HCT116 (cell line): ENCODE results near the gene SHISA6. TPM values are rescaled to one million over a fixed set of nuclear protein-coding genes. Genes with fewer than 3 reads are reported as not detected.

ENCODE experiments used
- ATAC-seq: fragments of 200-7000 bp; cut with Tn5 transposase; 2 replicates; pipeline ENCODE4 v1.9.1; 2020; ENCODE audit warnings: mild to moderate bottlenecking, moderate library complexity
- BruUV-seq: library from RNA; stranded (reverse); fragments of 400-500 nt; replicated peaks from 2 replicates; lab custom pipeline; 2021; lab: Mats Ljungman, UMichigan
- CTCF ChIA-PET: fragments of 300-600 bp; sonication (Branson Sonifier 250); formaldehyde crosslinking; loops from one replicate; lab custom pipeline; 2021; ENCODE audit warnings: antibody characterized with exemption; lab: Charles Lee
- POLR2A ChIA-PET: fragments of 300-600, 350-600 bp; sonication (Branson Sonifier 250); formaldehyde crosslinking; loops from one replicate; lab custom pipeline; 2021; ENCODE audit warnings: antibody characterized with exemption; lab: Charles Lee
- RAD21 ChIA-PET, 2 experiments: fragments of 300-600 bp; sonication (Branson Sonifier 250); formaldehyde crosslinking; loops; one replicate each; lab custom pipeline; 2023; ENCODE audit warnings: low total read pairs in 2 of 2; ENCODE audit not compliant: uncharacterized antibody in 2 of 2, unreplicated experiment in 2 of 2, low non-redundant PET in 1 of 2; lab: Charles Lee
- DNase-seq: peaks from one replicate; pipeline ENCODE4 v3.0.0-alpha.2; 2010; ENCODE audit warnings: low read depth, low spot score
- H2AFZ ChIP-seq: fragments of 200-600 bp; shearing (Covaris generic), sonication (generic); 2 replicates; pipeline ENCODE4 v1.6.1; 2017; ENCODE audit warnings: low read depth, mixed run types, mixed read lengths, antibody characterized with exemption, low read length; ENCODE audit not compliant: poor library complexity, severe bottlenecking
- H3K27ac ChIP-seq: 2 replicates; pipeline ENCODE4 v1.5.1; 2012; ENCODE audit warnings: low read depth, low read length
- H3K27me3 ChIP-seq: fragments of 200-600 bp; sonication (generic); 2 replicates; pipeline ENCODE4 v1.6.1; 2016; ENCODE audit warnings: mixed run types, low read length, mixed read lengths; ENCODE audit not compliant: insufficient read depth
- H3K36me3 ChIP-seq, 2 experiments: fragments of 200-500 bp in 1 of 2; fragments of 200-600 bp in 1 of 2; sonication (Bioruptor generic) in 1 of 2; sonication (generic) in 1 of 2; 2 replicates each; pipeline versions ENCODE4 v1.5.1 to v1.6.1; 2014 to 2016; ENCODE audit warnings: low read length in 2 of 2, inconsistent platforms in 1 of 2, mixed read lengths in 1 of 2, mixed run types in 1 of 2; ENCODE audit not compliant: insufficient read depth in 2 of 2, control insufficient read depth in 1 of 2
- H3K4me1 ChIP-seq, 2 experiments: fragments of 200-600 bp in 1 of 2; sonication (generic) in 1 of 2; 2 replicates each; pipeline versions ENCODE4 v1.5.1 to v1.6.1; 2012 to 2017; ENCODE audit warnings: low read length in 2 of 2, inconsistent platforms in 1 of 2, mild to moderate bottlenecking in 1 of 2, mixed read lengths in 1 of 2, mixed run types in 1 of 2, moderate library complexity in 1 of 2; ENCODE audit not compliant: insufficient read depth in 2 of 2, control insufficient read depth in 1 of 2
- H3K4me2 ChIP-seq: fragments of 200-600 bp; sonication (generic); 2 replicates; pipeline ENCODE4 v1.6.1; 2017; ENCODE audit warnings: mixed run types, low read length, mixed read lengths
- H3K4me3 ChIP-seq, 2 experiments: fragments of 200-600 bp in 1 of 2; sonication (generic) in 1 of 2; replicated peaks in 1 of 2; 2 replicates each; pipeline ENCODE4 v1.5.1; 2011 to 2016; ENCODE audit warnings: low read length in 2 of 2, control low read depth in 1 of 2, low read depth in 1 of 2, mild to moderate bottlenecking in 1 of 2, mixed read lengths in 1 of 2, mixed run types in 1 of 2
- H3K79me2 ChIP-seq: fragments of 200-600 bp; sonication (generic); 2 replicates; pipeline ENCODE4 v1.6.1; 2017; ENCODE audit warnings: mild to moderate bottlenecking, mixed run types, low read length, moderate library complexity, mixed read lengths; ENCODE audit not compliant: insufficient read depth
- H3K9ac ChIP-seq: fragments of 200-600 bp; sonication (generic); 2 replicates; pipeline ENCODE4 v1.6.1; 2016; ENCODE audit warnings: low read length, mixed read lengths
- H3K9me2 ChIP-seq: fragments of 200-600 bp; sonication (generic), shearing (Covaris generic); 2 replicates; pipeline ENCODE4 v1.6.1; 2017; ENCODE audit warnings: mixed run types, mild to moderate bottlenecking, moderate library complexity; ENCODE audit not compliant: insufficient read depth
- H3K9me3 ChIP-seq, 2 experiments: fragments of 200-500 bp in 1 of 2; fragments of 200-600 bp in 1 of 2; sonication (Bioruptor generic) in 1 of 2; sonication (generic) in 1 of 2; 2 replicates each; pipeline ENCODE4 v1.6.1; 2014 to 2017; ENCODE audit warnings: low read length in 2 of 2, mixed read lengths in 2 of 2, inconsistent platforms in 1 of 2, low read depth in 1 of 2, mild to moderate bottlenecking in 1 of 2, mixed run types in 1 of 2, moderate library complexity in 1 of 2; ENCODE audit not compliant: control insufficient read depth in 1 of 2, insufficient read depth in 1 of 2
- H4K20me1 ChIP-seq: fragments of 200-600 bp; sonication (generic), shearing (Covaris generic); 2 replicates; pipeline ENCODE4 v1.6.1; 2017; ENCODE audit warnings: mixed run types, mild to moderate bottlenecking, moderate library complexity; ENCODE audit not compliant: insufficient read depth
- CBX3 ChIP-seq: IDR thresholded peaks from 2 replicates; pipeline ENCODE4 v1.6.1; 2012; ENCODE audit warnings: low read depth
- EGR1 ChIP-seq: IDR thresholded peaks from 2 replicates; pipeline ENCODE4 v1.6.1; 2012; ENCODE audit warnings: low read depth
- ELF1 ChIP-seq: IDR thresholded peaks from 2 replicates; pipeline ENCODE4 v1.6.1; 2012; ENCODE audit warnings: low read depth, borderline replicate concordance
- EZH2phosphoT487 ChIP-seq: fragments of 200-600 bp; IDR thresholded peaks from 2 replicates; pipeline ENCODE4 v1.6.1; 2018; ENCODE audit warnings: antibody characterized with exemption, borderline replicate concordance
- FOSL1 ChIP-seq: IDR thresholded peaks from 2 replicates; pipeline ENCODE4 v1.6.1; 2012; ENCODE audit warnings: low read depth
- JUND ChIP-seq: IDR thresholded peaks from 2 replicates; pipeline ENCODE4 v1.6.1; 2012
- MAX ChIP-seq: IDR thresholded peaks from 2 replicates; pipeline ENCODE4 v1.6.1; 2012
- POLR2A ChIP-seq: IDR thresholded peaks from 2 replicates; pipeline ENCODE4 v1.7.0; 2011; ENCODE audit warnings: borderline replicate concordance; ENCODE audit not compliant: insufficient read depth, insufficient read length; ENCODE audit errors: extremely low read depth
- RAD21 ChIP-seq: IDR thresholded peaks from 2 replicates; pipeline ENCODE4 v1.6.1; 2012; ENCODE audit warnings: low read depth, mild to moderate bottlenecking
- REST ChIP-seq: IDR thresholded peaks from 2 replicates; pipeline ENCODE4 v1.6.1; 2012; ENCODE audit warnings: low read depth
- SIN3A ChIP-seq: IDR thresholded peaks from 2 replicates; pipeline ENCODE4 v1.6.1; 2012; ENCODE audit warnings: low read depth
- SRF ChIP-seq: IDR thresholded peaks from 2 replicates; pipeline ENCODE4 v1.6.1; 2012; ENCODE audit warnings: low read depth
- YY1 ChIP-seq: IDR thresholded peaks from 2 replicates; pipeline ENCODE4 v1.6.1; 2011; ENCODE audit warnings: low read length, low read depth, moderate library complexity, mild to moderate bottlenecking; ENCODE audit not compliant: insufficient replicate concordance; ENCODE audit errors: extremely low read depth
- ZFX ChIP-seq: fragments of 450-650 bp; IDR thresholded peaks from 2 replicates; pipeline ENCODE4 v1.6.1; 2017
- ZNF274 ChIP-seq: fragments of 200-500 bp; sonication (Bioruptor generic); IDR thresholded peaks from 2 replicates; pipeline ENCODE4 v1.6.1; 2014; ENCODE audit warnings: mild to moderate bottlenecking, low read depth, low read length, inconsistent platforms
- intact Hi-C: fragments of 100-400 bp; cut with micrococcal nuclease; formaldehyde crosslinking; loops from 2 replicates; pipeline ENCODE4 v1.10.0; 2022
- total RNA-seq: library from RNA; stranded (reverse); gene quantifications from one replicate; pipeline ENCODE4 v1.2.1, GENCODE V29; 2021; ENCODE audit not compliant: unreplicated experiment
- TF ChIP-seq, protein P1 (sequence below), 3 experiments: fragments of 200-600 bp in 1 of 3; sonication (generic) in 1 of 3; IDR thresholded peaks in 2 of 3; conservative IDR thresholded peaks in 1 of 3; 2 replicates each; pipeline ENCODE4 v1.5.1; 2012 to 2017; ENCODE audit warnings: low read depth in 2 of 3, low read length in 2 of 3, antibody characterized with exemption in 1 of 3, borderline replicate concordance in 1 of 3, control low read depth in 1 of 3, mild to moderate bottlenecking in 1 of 3, mixed read lengths in 1 of 3, mixed run types in 1 of 3, moderate library complexity in 1 of 3; ENCODE audit not compliant: insufficient read depth in 1 of 3
- TF ChIP-seq, protein P2 (sequence below): IDR thresholded peaks from 2 replicates; pipeline ENCODE4 v1.6.1; 2012

The SHISA6 gene
- total RNA-seq, 1 experiment from 2014 or later: not detected

DNA sequence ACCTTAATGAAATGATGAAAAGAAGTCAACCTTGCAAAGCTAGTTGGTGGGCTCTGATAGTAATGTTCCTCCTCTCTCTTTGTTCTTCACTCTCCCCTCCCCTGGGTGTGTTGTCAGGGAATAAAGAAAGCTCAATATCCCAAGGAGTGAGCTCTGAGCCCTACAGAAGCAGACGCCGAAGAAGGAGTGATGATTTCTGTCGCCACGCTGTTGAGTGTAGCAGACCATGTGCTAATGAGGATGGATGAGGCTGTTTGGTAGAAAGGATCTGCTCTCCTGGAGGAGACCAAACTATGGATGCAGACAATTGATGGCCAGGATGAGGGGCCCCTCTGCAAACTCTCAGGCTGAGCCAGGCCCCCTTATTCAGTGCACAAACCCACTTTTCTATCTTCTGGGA, 217.3 kb downstream of the SHISA6 start:
- Histone ChIP-seq H4K20me1 (no peaks in the 10 kb centered on the region), H3K9me2 (no peaks in the 10 kb centered on the region), H3K4me2 (no peak overlapping the region), H3K27me3 (no peaks in the 10 kb centered on the region), H3K9ac (no peak overlapping the region), H3K27ac (no peak overlapping the region), H3K79me2 (no peaks in the 10 kb centered on the region), H3K4me1 (no peaks in the 10 kb centered on the region), H3K36me3 (no peaks in the 10 kb centered on the region), H3K4me3 (no peak overlapping the region), H3K9me3 (peaks cover 0 to 18% of the 10 kb centered on the region in 2 experiments; a peak in 2 of 4 replicates), H2AFZ (no peak overlapping the region)
- TF ChIP-seq REST (no peak), SRF (no peak), RAD21 (no peak), ZNF274 (no peak), MAX (no peak), FOSL1 (no peak), EZH2phosphoT487 (no peak), YY1 (no peak), JUND (no peak), ELF1 (no peak), POLR2A (no peak), EGR1 (no peak), ZFX (no peak), SIN3A (no peak), CBX3 (no peak)
- TF ChIP-seq, protein P1, sequence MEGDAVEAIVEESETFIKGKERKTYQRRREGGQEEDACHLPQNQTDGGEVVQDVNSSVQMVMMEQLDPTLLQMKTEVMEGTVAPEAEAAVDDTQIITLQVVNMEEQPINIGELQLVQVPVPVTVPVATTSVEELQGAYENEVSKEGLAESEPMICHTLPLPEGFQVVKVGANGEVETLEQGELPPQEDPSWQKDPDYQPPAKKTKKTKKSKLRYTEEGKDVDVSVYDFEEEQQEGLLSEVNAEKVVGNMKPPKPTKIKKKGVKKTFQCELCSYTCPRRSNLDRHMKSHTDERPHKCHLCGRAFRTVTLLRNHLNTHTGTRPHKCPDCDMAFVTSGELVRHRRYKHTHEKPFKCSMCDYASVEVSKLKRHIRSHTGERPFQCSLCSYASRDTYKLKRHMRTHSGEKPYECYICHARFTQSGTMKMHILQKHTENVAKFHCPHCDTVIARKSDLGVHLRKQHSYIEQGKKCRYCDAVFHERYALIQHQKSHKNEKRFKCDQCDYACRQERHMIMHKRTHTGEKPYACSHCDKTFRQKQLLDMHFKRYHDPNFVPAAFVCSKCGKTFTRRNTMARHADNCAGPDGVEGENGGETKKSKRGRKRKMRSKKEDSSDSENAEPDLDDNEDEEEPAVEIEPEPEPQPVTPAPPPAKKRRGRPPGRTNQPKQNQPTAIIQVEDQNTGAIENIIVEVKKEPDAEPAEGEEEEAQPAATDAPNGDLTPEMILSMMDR (IDR thresholded peaks at IDR 0.05 in 2 of 3, conservative IDR thresholded peaks at IDR 0.05 in 1 of 3; ENCODE audit: borderline replicate concordance in 1 of 3, insufficient read depth in 1 of 3, low read depth in 2 of 3, low read length in 2 of 3): no peak
- TF ChIP-seq, protein P2, sequence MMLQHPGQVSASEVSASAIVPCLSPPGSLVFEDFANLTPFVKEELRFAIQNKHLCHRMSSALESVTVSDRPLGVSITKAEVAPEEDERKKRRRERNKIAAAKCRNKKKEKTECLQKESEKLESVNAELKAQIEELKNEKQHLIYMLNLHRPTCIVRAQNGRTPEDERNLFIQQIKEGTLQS: no peak
- RAD21 ChIA-PET: no interaction called here
- intact Hi-C loops: no loop called here
- ATAC-seq (no peak), DNase-seq (no peak)
- CTCF ChIA-PET: no interaction called here
- no TSS peak for BruUV-seq
- POLR2A ChIA-PET: no interaction called here
